ENCODE measurements around the gene TMEM125.

TMEM125 gene

GRCh38 chr1:43271186-43272118 lies 1.7 kb downstream of the TMEM125 start:
- DNase-seq: no peak
- Histone ChIP-seq H3K4me3 (ENCODE audit: low read depth, low read length) (no peak overlapping the region), H3K4me1 (no peaks in the 10 kb centered on the region), H3K9me3 (no peaks in the 10 kb centered on the region), H3K36me3 (no peaks in the 10 kb centered on the region), H3K27me3 (no peaks in the 10 kb centered on the region)
- no peak for TF ChIP-seq CTCF (IDR thresholded peaks at IDR 0.05; ENCODE audit: low read depth, low read length)

GRCh38 chr1:43272161-43272560 lies 2.4 kb downstream of the TMEM125 start:
- no peak for DNase-seq
- H3K4me3 ChIP-seq (ENCODE audit: low read depth, low read length): no peak overlapping the region
- TF ChIP-seq CTCF (IDR thresholded peaks at IDR 0.05; ENCODE audit: low read depth, low read length): no peak
- no peaks in the 10 kb centered on the region for H3K4me1 ChIP-seq
- no peaks in the 10 kb centered on the region for H3K36me3 ChIP-seq
- H3K27me3 ChIP-seq: no peaks in the 10 kb centered on the region
- no peaks in the 10 kb centered on the region for H3K9me3 ChIP-seq

- H3K36me3 ChIP-seq: no peaks in the 10 kb centered on the region
- TF ChIP-seq CTCF (IDR thresholded peaks at IDR 0.05; ENCODE audit: low read depth, low read length): no peak
- no peak for DNase-seq
- H3K9me3 ChIP-seq: no peaks in the 10 kb centered on the region
- H3K4me1 ChIP-seq: no peaks in the 10 kb centered on the region
- no peak overlapping the region for H3K4me3 ChIP-seq (ENCODE audit: low read depth, low read length)
- H3K27me3 ChIP-seq: no peaks in the 10 kb centered on the region
These were observed 3.1 kb downstream of the TMEM125 start for GRCh38 chr1:43272576-43273571.

- Histone ChIP-seq H3K36me3 (no peaks in the 10 kb centered on the region), H3K27me3 (no peaks in the 10 kb centered on the region), H3K4me3 (ENCODE audit: low read depth, low read length) (no peak overlapping the region), H3K9me3 (no peaks in the 10 kb centered on the region), H3K4me1 (no peaks in the 10 kb centered on the region)
- TF ChIP-seq CTCF (IDR thresholded peaks at IDR 0.05; ENCODE audit: low read depth, low read length): no peak
- no peak for DNase-seq
These were observed 3.9 kb downstream of the TMEM125 start for GRCh38 chr1:43273708-43274107.

GRCh38 chr1:43274125-43274803 lies 4.5 kb downstream of the TMEM125 start:
- no peak overlapping the region for H3K4me3 ChIP-seq (ENCODE audit: low read depth, low read length)

More at GRCh38 chr1:43274125-43274803, 4.5 kb downstream of the TMEM125 start:
- Histone ChIP-seq H3K4me1 (no peaks in the 10 kb centered on the region), H3K36me3 (no peaks in the 10 kb centered on the region), H3K27me3 (no peaks in the 10 kb centered on the region), H3K9me3 (no peaks in the 10 kb centered on the region)
- no peak for DNase-seq
- no peak for TF ChIP-seq CTCF (IDR thresholded peaks at IDR 0.05; ENCODE audit: low read depth, low read length)

Data from BE2C (cell line).